Measurements from ENCODE around the gene MAP3K12. TPM values are rescaled to one million over a fixed set of nuclear protein-coding genes. Genes with fewer than 3 reads are reported as not detected.
A peak's percentile ranks its signal among the peaks of the same experiment; 100 is the strongest.

The MAP3K12 gene
- total RNA-seq, 1 experiment from 2014 or later = 9.6 TPM

DNA sequence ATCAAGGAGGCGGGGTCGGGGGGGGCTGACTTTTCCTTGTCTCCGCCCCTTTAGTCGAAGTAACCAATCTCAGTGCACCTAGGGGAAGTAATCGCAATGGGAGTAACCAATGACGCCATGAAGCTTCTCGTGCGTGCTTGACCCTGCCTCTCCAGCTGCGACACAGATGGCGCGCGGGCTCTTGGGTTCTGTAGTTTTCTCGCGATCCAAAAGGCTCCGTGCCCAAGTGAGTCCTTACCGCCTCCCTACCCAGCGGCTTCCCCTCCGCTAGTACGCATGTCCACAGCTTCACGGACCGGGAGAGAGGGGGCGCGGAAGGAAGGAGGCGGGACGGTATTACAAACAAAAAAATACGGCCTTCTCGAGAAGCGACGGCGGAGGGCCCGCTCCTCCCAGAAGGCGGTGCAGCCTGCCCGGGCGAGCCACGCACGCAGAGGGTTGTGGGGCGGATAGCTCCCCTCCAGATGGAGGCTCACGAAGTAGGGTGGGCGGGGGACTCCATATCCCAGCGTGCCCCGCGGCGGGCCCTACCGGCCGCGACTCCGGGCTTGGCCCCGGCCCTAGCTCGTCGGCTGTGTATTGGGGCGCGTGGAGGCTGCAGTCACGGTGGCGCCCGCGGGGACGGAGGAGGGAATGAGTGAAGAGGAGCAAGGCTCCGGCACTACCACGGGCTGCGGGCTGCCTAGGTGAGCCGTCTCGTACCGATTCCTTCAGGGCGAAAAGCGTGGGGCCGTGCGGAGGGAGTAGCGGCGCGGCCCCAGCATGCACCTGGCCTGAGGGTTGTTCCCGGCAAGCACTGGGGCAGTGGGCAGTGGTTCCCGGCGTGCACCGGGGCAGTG lies 1.7 kb upstream of the MAP3K12 start, which contains the start of gene TARBP2:
TSS of gene TARBP2 (plus strand) at position 508 of the 839 bp plus-strand sequence. CDS start at position 634, 126 bp downstream.
- Histone ChIP-seq H3K4me1 (ENCODE audit: insufficient read depth, low read length) (peaks cover 33% of the 10 kb centered on the region), H3K4me2 (ENCODE audit: low read length) (peak within 1 kb of the TSS; percentile 87), H3K27ac (ENCODE audit: low read length) (peak within 1 kb of the TSS; percentile 85), H3K4me3 (ENCODE audit: low read length) (peak within 1 kb of the TSS; percentile 75), H3K27me3 (ENCODE audit: low read length) (no peaks in the 10 kb centered on the region), H3K79me2 (ENCODE audit: low read length) (peaks cover 27% of the 10 kb centered on the region), H3K36me3 (ENCODE audit: low read depth, low read length) (peaks cover 15% of the 10 kb centered on the region; the same call in 1 of the 2 replicates), H3F3A (ENCODE audit: low read length, unreplicated experiment) (no peaks in the 10 kb centered on the region), H3K9me3 (ENCODE audit: low read length) (no peaks in the 10 kb centered on the region), H4K20me1 (ENCODE audit: low read length) (no peaks in the 10 kb centered on the region), H3K9me2 (replicated peaks; ENCODE audit: low read length) (no peaks in the 10 kb centered on the region), H3K9ac (ENCODE audit: low read length) (peak within 1 kb of the TSS; percentile 96), H2AFZ (ENCODE audit: low read length) (peak within 1 kb of the TSS; percentile 89)
- DNase-seq (peak; percentile 98), ATAC-seq (peak; percentile 77)
- ChIA-PET CTCF (interaction anchor here (0.6 to 1.0 kb wide), 6 partner anchors 12 to 269 kb away, joined by 3 to 5 read pairs (median 3); partner anchors contain the start of genes AAAS and ATP5MC2), POLR2A (ENCODE audit: unreplicated experiment) (interaction anchor here (0.5 to 1.2 kb wide), 7 partner anchors 23 to 824 kb away, joined by 3 to 14 read pairs (median 5); partner anchors contain the start of gene COPZ1)
- no TSS peak for BruUV-seq (replicated peaks)
- intact Hi-C loops (cut with micrococcal nuclease) = no loop called here
- no peak for TF ChIP-seq EZH2 (IDR thresholded peaks at IDR 0.05; ENCODE audit: low read length, unreplicated experiment)
- no peak for TF ChIP-seq EZH2phosphoT487 (IDR thresholded peaks at IDR 0.05; ENCODE audit: borderline replicate concordance, low read length)
- TF ChIP-seq, protein P1, sequence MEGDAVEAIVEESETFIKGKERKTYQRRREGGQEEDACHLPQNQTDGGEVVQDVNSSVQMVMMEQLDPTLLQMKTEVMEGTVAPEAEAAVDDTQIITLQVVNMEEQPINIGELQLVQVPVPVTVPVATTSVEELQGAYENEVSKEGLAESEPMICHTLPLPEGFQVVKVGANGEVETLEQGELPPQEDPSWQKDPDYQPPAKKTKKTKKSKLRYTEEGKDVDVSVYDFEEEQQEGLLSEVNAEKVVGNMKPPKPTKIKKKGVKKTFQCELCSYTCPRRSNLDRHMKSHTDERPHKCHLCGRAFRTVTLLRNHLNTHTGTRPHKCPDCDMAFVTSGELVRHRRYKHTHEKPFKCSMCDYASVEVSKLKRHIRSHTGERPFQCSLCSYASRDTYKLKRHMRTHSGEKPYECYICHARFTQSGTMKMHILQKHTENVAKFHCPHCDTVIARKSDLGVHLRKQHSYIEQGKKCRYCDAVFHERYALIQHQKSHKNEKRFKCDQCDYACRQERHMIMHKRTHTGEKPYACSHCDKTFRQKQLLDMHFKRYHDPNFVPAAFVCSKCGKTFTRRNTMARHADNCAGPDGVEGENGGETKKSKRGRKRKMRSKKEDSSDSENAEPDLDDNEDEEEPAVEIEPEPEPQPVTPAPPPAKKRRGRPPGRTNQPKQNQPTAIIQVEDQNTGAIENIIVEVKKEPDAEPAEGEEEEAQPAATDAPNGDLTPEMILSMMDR (conservative IDR thresholded peaks at IDR 0.05; ENCODE audit: low read depth, low read length) = no peak

DNA sequence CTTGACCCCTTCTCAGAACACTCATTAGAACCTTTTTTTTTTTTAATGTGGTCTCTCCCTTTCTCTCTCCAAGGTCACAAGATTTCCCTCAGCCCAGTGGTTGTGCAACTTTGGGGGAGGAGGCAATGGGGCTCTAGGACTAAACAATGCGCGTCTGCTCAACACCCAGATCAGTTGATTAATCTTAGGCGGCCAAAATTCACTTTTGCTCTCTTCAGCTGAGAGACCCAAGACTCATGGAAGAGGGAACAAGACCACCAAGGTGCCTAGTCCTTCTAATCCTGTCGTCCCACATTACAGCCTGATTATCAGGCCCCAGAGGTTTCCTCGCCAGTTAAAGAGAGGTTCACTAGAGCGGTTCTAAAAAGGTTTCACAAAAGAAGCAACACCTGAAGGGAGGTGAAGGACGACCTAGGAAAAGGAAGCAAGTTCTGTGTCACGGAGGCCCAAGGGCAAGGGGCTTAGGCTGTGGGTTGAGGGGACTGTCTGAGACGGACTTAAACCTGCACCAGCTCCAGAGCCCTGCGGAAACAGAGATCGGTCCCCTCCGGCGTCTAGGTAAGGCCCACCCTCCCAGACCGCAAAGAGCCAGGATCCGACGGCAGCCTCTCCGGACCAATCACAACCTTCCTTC lies 1.0 kb upstream of the MAP3K12 start:
- H3K4me2 ChIP-seq (ENCODE audit: low read length) = peak overlapping the region; percentile 87

More for the DNA sequence above, 1.0 kb upstream of the MAP3K12 start:
- TSS peak; percentile 90 for BruUV-seq (replicated peaks)
- Histone ChIP-seq H4K20me1 (ENCODE audit: low read length) (no peaks in the 10 kb centered on the region), H3K4me3 (ENCODE audit: low read length) (peak overlapping the region; percentile 75), H2AFZ (ENCODE audit: low read length) (peak overlapping the region; percentile 54), H3F3A (ENCODE audit: low read length, unreplicated experiment) (no peaks in the 10 kb centered on the region), H3K9me3 (ENCODE audit: low read length) (no peaks in the 10 kb centered on the region), H3K9me2 (replicated peaks; ENCODE audit: low read length) (no peaks in the 10 kb centered on the region), H3K9ac (ENCODE audit: low read length) (peak overlapping the region; percentile 35), H3K27me3 (ENCODE audit: low read length) (no peaks in the 10 kb centered on the region), H3K36me3 (ENCODE audit: low read depth, low read length) (peaks cover 12% of the 10 kb centered on the region; the same call in 1 of the 2 replicates), H3K27ac (ENCODE audit: low read length) (peak overlapping the region; percentile 21), H3K4me1 (ENCODE audit: insufficient read depth, low read length) (peaks cover 26% of the 10 kb centered on the region), H3K79me2 (ENCODE audit: low read length) (peaks cover 27% of the 10 kb centered on the region)
- intact Hi-C loops (cut with micrococcal nuclease) = no loop called here
- CTCF ChIA-PET = interaction anchor here (0.7 to 1.0 kb wide), 3 partner anchors 12 to 179 kb away, joined by 3 to 5 read pairs (median 4); partner anchors contain the start of genes AAAS and ATP5MC2
- TF ChIP-seq, protein P1 (conservative IDR thresholded peaks at IDR 0.05; ENCODE audit: low read depth, low read length) = no peak
- TF ChIP-seq EZH2phosphoT487 (IDR thresholded peaks at IDR 0.05; ENCODE audit: borderline replicate concordance, low read length) = no peak
- no peak for TF ChIP-seq EZH2 (IDR thresholded peaks at IDR 0.05; ENCODE audit: low read length, unreplicated experiment)
- DNase-seq = no peak
- ATAC-seq = no peak; the same call in 1 of the 2 replicates
- POLR2A ChIA-PET (ENCODE audit: unreplicated experiment) = interaction anchor here (0.5 to 1.2 kb wide), 5 partner anchors 11 to 825 kb away, joined by 3 to 5 read pairs (median 4); partner anchors contain the start of gene COPZ1

Data from PC-3 (cell line).